ACC112 (cell line): ENCODE measurements around the gene CNTFR.

ENCODE experiments used
- H2AFZ ChIP-seq: fragments of 200-600 bp; sonication (generic); one replicate; pipeline ENCODE4 v1.6.0; 2017; ENCODE audit warnings: antibody characterized with exemption, low read length; ENCODE audit not compliant: unreplicated experiment
- H3K27ac ChIP-seq: fragments of 200-600 bp; sonication (generic); 2 replicates; pipeline ENCODE4 v1.5.1; 2014; ENCODE audit warnings: low read depth, mild to moderate bottlenecking, antibody characterized with exemption, low read length, moderate library complexity
- H3K27me3 ChIP-seq: fragments of 200-600 bp; sonication (generic); 2 replicates; pipeline ENCODE4 v1.6.1; 2014; ENCODE audit warnings: mild to moderate bottlenecking, antibody characterized with exemption, low read length, moderate library complexity, mixed read lengths; ENCODE audit not compliant: insufficient read depth
- H3K36me3 ChIP-seq: fragments of 200-600 bp; sonication (generic); 2 replicates; pipeline ENCODE4 v1.6.1; 2016; ENCODE audit warnings: mild to moderate bottlenecking, antibody characterized with exemption, low read length, moderate library complexity, mixed read lengths; ENCODE audit not compliant: insufficient read depth
- H3K4me1 ChIP-seq: fragments of 200-600 bp; sonication (generic); one replicate; pipeline ENCODE4 v1.6.1; 2016; ENCODE audit warnings: low read length, mixed read lengths; ENCODE audit not compliant: insufficient read depth, unreplicated experiment, control insufficient read depth
- H3K4me3 ChIP-seq: fragments of 200-600 bp; sonication (generic); 2 replicates; pipeline ENCODE4 v1.5.1; 2014; ENCODE audit warnings: mild to moderate bottlenecking, low read depth, low read length
- H3K79me2 ChIP-seq: fragments of 200-600 bp; sonication (generic); one replicate; pipeline ENCODE4 v1.6.0; 2016; ENCODE audit warnings: low read length; ENCODE audit not compliant: control insufficient read depth, unreplicated experiment, insufficient read depth

Gene CNTFR

GRCh38 chr9:34600908-34601307, 11.4 kb upstream of the CNTFR start:
- Histone ChIP-seq H3K4me1 (no peaks in the 10 kb centered on the region), H3K27me3 (peaks cover 13% of the 10 kb centered on the region; the same call in 1 of the 2 replicates), H3K4me3 (no peak overlapping the region), H3K79me2 (no peaks in the 10 kb centered on the region), H3K27ac (no peak overlapping the region), H2AFZ (no peak overlapping the region), H3K36me3 (no peaks in the 10 kb centered on the region)

- no peaks in the 10 kb centered on the region for H3K79me2 ChIP-seq
- no peaks in the 10 kb centered on the region for H3K36me3 ChIP-seq
- no peak overlapping the region for H3K27ac ChIP-seq
- no peak overlapping the region for H2AFZ ChIP-seq
- H3K27me3 ChIP-seq: peaks cover 11% of the 10 kb centered on the region; the same call in 1 of the 2 replicates
- no peaks in the 10 kb centered on the region for H3K4me1 ChIP-seq
- no peak overlapping the region for H3K4me3 ChIP-seq
These were observed 10.0 kb upstream of the CNTFR start for GRCh38 chr9:34599546-34599945.

GRCh38 chr9:34594177-34594576, 4.7 kb upstream of the CNTFR start:
- no peaks in the 10 kb centered on the region for H3K36me3 ChIP-seq
- no peak overlapping the region for H3K4me3 ChIP-seq
- no peaks in the 10 kb centered on the region for H3K79me2 ChIP-seq
- peaks cover 58% of the 10 kb centered on the region for H3K27me3 ChIP-seq
- H3K27ac ChIP-seq: no peak overlapping the region
- H2AFZ ChIP-seq: no peak overlapping the region
- no peaks in the 10 kb centered on the region for H3K4me1 ChIP-seq

- Histone ChIP-seq H3K27me3 (peaks cover 69% of the 10 kb centered on the region), H3K4me3 (no peak overlapping the region), H3K36me3 (no peaks in the 10 kb centered on the region), H2AFZ (no peak overlapping the region), H3K79me2 (no peaks in the 10 kb centered on the region), H3K4me1 (no peaks in the 10 kb centered on the region), H3K27ac (no peak overlapping the region)
These were observed 3.5 kb upstream of the CNTFR start for GRCh38 chr9:34592895-34593601.

- Histone ChIP-seq H3K4me1 (no peaks in the 10 kb centered on the region), H3K27me3 (peaks cover 74% of the 10 kb centered on the region), H2AFZ (no peak overlapping the region), H3K79me2 (no peaks in the 10 kb centered on the region), H3K4me3 (no peak overlapping the region), H3K27ac (no peak overlapping the region), H3K36me3 (no peaks in the 10 kb centered on the region)
These were observed 2.7 kb upstream of the CNTFR start for GRCh38 chr9:34591917-34592866.

- no peaks in the 10 kb centered on the region for H3K79me2 ChIP-seq
- H3K27ac ChIP-seq: no peak overlapping the region
- peak overlapping the region; percentile 52 for H3K4me3 ChIP-seq
- H2AFZ ChIP-seq: no peak overlapping the region
- H3K4me1 ChIP-seq: no peaks in the 10 kb centered on the region
- H3K27me3 ChIP-seq: peaks cover 82% of the 10 kb centered on the region
- no peaks in the 10 kb centered on the region for H3K36me3 ChIP-seq
These were observed 1.9 kb upstream of the CNTFR start for GRCh38 chr9:34591248-34591916.

- H3K36me3 ChIP-seq: no peaks in the 10 kb centered on the region
- H3K27ac ChIP-seq: no peak overlapping the region
- H3K4me3 ChIP-seq: peak overlapping the region; percentile 52
- H3K27me3 ChIP-seq: peaks cover 90% of the 10 kb centered on the region
- H2AFZ ChIP-seq: no peak overlapping the region
- no peaks in the 10 kb centered on the region for H3K4me1 ChIP-seq
- no peaks in the 10 kb centered on the region for H3K79me2 ChIP-seq
These were observed 1.1 kb upstream of the CNTFR start for GRCh38 chr9:34590381-34591247.

GRCh38 chr9:34588671-34589635, 571 bp downstream of the CNTFR start:
- H3K27ac ChIP-seq: no peak overlapping the region
- H3K36me3 ChIP-seq: no peaks in the 10 kb centered on the region
- H3K4me1 ChIP-seq: no peaks in the 10 kb centered on the region
- peaks cover 97% of the 10 kb centered on the region for H3K27me3 ChIP-seq
- H3K79me2 ChIP-seq: no peaks in the 10 kb centered on the region
- H3K4me3 ChIP-seq: peak overlapping the region; percentile 25; the same call in 1 of the 2 replicates
- no peak overlapping the region for H2AFZ ChIP-seq

- no peak overlapping the region for H2AFZ ChIP-seq
- peaks cover 97% of the 10 kb centered on the region for H3K27me3 ChIP-seq
- H3K4me1 ChIP-seq: no peaks in the 10 kb centered on the region
These were observed 2.3 kb downstream of the CNTFR start for GRCh38 chr9:34587271-34587670.

More at GRCh38 chr9:34587271-34587670, 2.3 kb downstream of the CNTFR start:
- H3K36me3 ChIP-seq: no peaks in the 10 kb centered on the region
- no peak overlapping the region for H3K4me3 ChIP-seq
- H3K79me2 ChIP-seq: no peaks in the 10 kb centered on the region
- H3K27ac ChIP-seq: no peak overlapping the region
